LNCaP clone FGC (cell line): ENCODE measurements around the gene HESX1.

ENCODE experiments used
- DNase-seq: peaks from one replicate; pipeline ENCODE4 v3.0.0-alpha.2; 2011; ENCODE audit warnings: low read depth
- H3K4me3 ChIP-seq: 2 replicates; pipeline ENCODE4 v1.5.1; 2011; ENCODE audit warnings: mild to moderate bottlenecking, low read depth, low read length, control low read depth
- CTCF ChIP-seq: IDR thresholded peaks from 2 replicates; pipeline ENCODE4 v1.5.1; 2012; ENCODE audit warnings: mild to moderate bottlenecking; ENCODE audit not compliant: control insufficient read depth, insufficient read depth; ENCODE audit errors: extremely low read depth

The HESX1 gene

GRCh38 chr3:57227204-57227929, 27.6 kb upstream of the HESX1 start, which contains the start of gene APPL1:
TSS of gene APPL1 (plus strand) at chr3:57227729. CDS start at chr3:57227884, 155 bp downstream.
- TF ChIP-seq CTCF: peak; percentile 8; the same call in 1 of the 2 replicates
- DNase-seq: no peak
- H3K4me3 ChIP-seq: peak within 1 kb of the TSS; percentile 77

- DNase-seq: no peak
- no peak for TF ChIP-seq CTCF
- H3K4me3 ChIP-seq: no peak overlapping the region
Measured at GRCh38 chr3:57226176-57226575, 26.4 kb upstream of the HESX1 start.

DNA sequence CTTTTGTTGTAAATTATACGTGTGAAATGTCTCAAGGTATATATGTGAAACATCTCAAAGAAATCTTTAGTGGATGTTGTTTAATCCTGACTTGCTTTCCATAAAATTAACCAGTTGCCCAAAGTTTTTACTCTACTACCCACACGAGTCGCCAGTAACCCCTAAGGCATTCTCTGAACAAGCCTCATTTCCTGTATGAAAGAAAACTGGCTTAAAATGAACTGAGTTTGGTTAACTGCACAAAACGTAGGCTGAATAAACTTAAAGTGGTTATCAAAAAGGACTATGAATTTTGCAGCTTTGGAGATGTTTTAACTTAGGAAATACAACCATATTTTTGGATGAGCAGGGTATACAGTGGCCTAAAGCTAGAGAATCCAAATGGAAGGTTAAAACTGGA, 25.1 kb upstream of the HESX1 start:
- H3K4me3 ChIP-seq: no peak overlapping the region
- TF ChIP-seq CTCF: no peak
- DNase-seq: no peak

GRCh38 chr3:57221883-57222282, 22.1 kb upstream of the HESX1 start:
- DNase-seq: no peak
- H3K4me3 ChIP-seq: no peak overlapping the region

GRCh38 chr3:57206423-57206822, 6.6 kb upstream of the HESX1 start:
- no peak for TF ChIP-seq CTCF
- no peak for DNase-seq
- H3K4me3 ChIP-seq: no peak overlapping the region

More at GRCh38 chr3:57221883-57222282, 22.1 kb upstream of the HESX1 start:
- peak; percentile 75 for TF ChIP-seq CTCF

GRCh38 chr3:57194641-57195040, 5.1 kb downstream of the HESX1 start:
- no peak for TF ChIP-seq CTCF
- no peak for DNase-seq
- H3K4me3 ChIP-seq: no peak overlapping the region

GRCh38 chr3:57192028-57192427, 7.8 kb downstream of the HESX1 start:
- no peak for DNase-seq
- no peak for TF ChIP-seq CTCF
- H3K4me3 ChIP-seq: no peak overlapping the region
